Stimulated activated memory B cell treated with anti-CD40 and anti-IgM and Interleukin-4, amounts not matched to agents 10 μg/mL and 1 μg/mL and 100 μg/mL, for 72 hours (primary cell): ENCODE data around the gene RBM20.
"Not testable (repeated sequence)": the region's sequence is repeated elsewhere in the genome, so short reads cannot be mapped to it uniquely, and the experiment has no call there.

ENCODE experiments used
- ATAC-seq: fragments of 150-1000 bp; cut with Tn5 transposase; 2 replicates; pipeline ENCODE4 v1.10.0; 2021
- H3K27ac Mint-ChIP-seq: one replicate; pipeline ENCODE4 v1.8.0; 2022; ENCODE audit warnings: mild to moderate bottlenecking, mixed read lengths
- H3K27me3 Mint-ChIP-seq: one replicate; pipeline ENCODE4 v1.8.0; 2022; ENCODE audit warnings: mixed read lengths
- H3K36me3 Mint-ChIP-seq: one replicate; pipeline ENCODE4 v1.8.0; 2022; ENCODE audit warnings: mixed read lengths
- H3K4me1 Mint-ChIP-seq: one replicate; pipeline ENCODE4 v1.8.0; 2022; ENCODE audit warnings: mixed read lengths
- H3K4me3 Mint-ChIP-seq: one replicate; pipeline ENCODE4 v1.8.0; 2022; ENCODE audit warnings: mild to moderate bottlenecking, moderate library complexity, mixed read lengths
- H3K9me3 Mint-ChIP-seq: one replicate; pipeline ENCODE4 v1.8.0; 2022; ENCODE audit warnings: mixed read lengths

RBM20 gene

GRCh38 chr10:110651044-110651958 is 7.2 kb downstream of the RBM20 start:
- Mint-ChIP-seq H3K9me3 (no peaks in the 10 kb centered on the region), H3K27me3 (peaks cover 42% of the 10 kb centered on the region), H3K27ac (no peak overlapping the region), H3K4me3 (no peak overlapping the region), H3K4me1 (peaks cover 23% of the 10 kb centered on the region), H3K36me3 (no peaks in the 10 kb centered on the region)
- no peak for ATAC-seq

GRCh38 chr10:110652475-110653118 is 8.5 kb downstream of the RBM20 start:
- ATAC-seq, result no peak
- Mint-ChIP-seq H3K4me3 (no peak overlapping the region), H3K27me3 (peaks cover 55% of the 10 kb centered on the region), H3K4me1 (peaks cover 23% of the 10 kb centered on the region), H3K27ac (no peak overlapping the region), H3K9me3 (no peaks in the 10 kb centered on the region), H3K36me3 (no peaks in the 10 kb centered on the region)

GRCh38 chr10:110655320-110655719 is 11.2 kb downstream of the RBM20 start:
- H3K4me3 Mint-ChIP-seq, result no peak overlapping the region
- H3K4me1 Mint-ChIP-seq, result peaks cover 14% of the 10 kb centered on the region
- H3K27ac Mint-ChIP-seq, result no peak overlapping the region
- H3K9me3 Mint-ChIP-seq, result peaks cover 3% of the 10 kb centered on the region
- H3K36me3 Mint-ChIP-seq, result no peaks in the 10 kb centered on the region
- no peak for ATAC-seq
- H3K27me3 Mint-ChIP-seq, result peaks cover 49% of the 10 kb centered on the region

GRCh38 chr10:110656612-110657011 is 12.5 kb downstream of the RBM20 start:
- Mint-ChIP-seq H3K27ac (no peak overlapping the region), H3K36me3 (no peaks in the 10 kb centered on the region), H3K4me1 (peaks cover 8% of the 10 kb centered on the region), H3K9me3 (peaks cover 3% of the 10 kb centered on the region), H3K4me3 (no peak overlapping the region), H3K27me3 (peaks cover 57% of the 10 kb centered on the region)
- no peak for ATAC-seq

GRCh38 chr10:110657973-110658691 is 14.0 kb downstream of the RBM20 start:
- peaks cover 5% of the 10 kb centered on the region for H3K4me1 Mint-ChIP-seq

GRCh38 chr10:110659558-110659957 is 15.4 kb downstream of the RBM20 start:
- Mint-ChIP-seq H3K9me3 (peaks cover 3% of the 10 kb centered on the region), H3K4me1 (no peaks in the 10 kb centered on the region), H3K4me3 (no peak overlapping the region), H3K27me3 (peaks cover 47% of the 10 kb centered on the region), H3K27ac (no peak overlapping the region), H3K36me3 (no peaks in the 10 kb centered on the region)
- no peak for ATAC-seq

More at GRCh38 chr10:110657973-110658691, 14.0 kb downstream of the RBM20 start:
- peaks cover 55% of the 10 kb centered on the region for H3K27me3 Mint-ChIP-seq
- no peaks in the 10 kb centered on the region for H3K36me3 Mint-ChIP-seq
- peaks cover 3% of the 10 kb centered on the region for H3K9me3 Mint-ChIP-seq
- no peak overlapping the region for H3K4me3 Mint-ChIP-seq
- ATAC-seq, result no peak
- no peak overlapping the region for H3K27ac Mint-ChIP-seq

- H3K9me3 Mint-ChIP-seq, ATAC-seq, H3K27ac Mint-ChIP-seq, H3K4me3 Mint-ChIP-seq, H3K36me3 Mint-ChIP-seq, H3K4me1 Mint-ChIP-seq: not testable (repeated sequence)
- peaks cover 47% of the 10 kb centered on the region for H3K27me3 Mint-ChIP-seq
Measured at GRCh38 chr10:110660289-110660688, 16.2 kb downstream of the RBM20 start.

- Mint-ChIP-seq H3K27ac (no peak overlapping the region), H3K27me3 (peaks cover 42% of the 10 kb centered on the region), H3K9me3 (peaks cover 3% of the 10 kb centered on the region), H3K4me3 (no peak overlapping the region), H3K36me3 (no peaks in the 10 kb centered on the region), H3K4me1 (no peaks in the 10 kb centered on the region)
- no peak for ATAC-seq
Measured at GRCh38 chr10:110661292-110661691, 17.2 kb downstream of the RBM20 start.

- Mint-ChIP-seq H3K4me1 (no peaks in the 10 kb centered on the region), H3K9me3 (no peaks in the 10 kb centered on the region), H3K36me3 (no peaks in the 10 kb centered on the region), H3K27me3 (peaks cover 14% of the 10 kb centered on the region), H3K27ac (no peak overlapping the region), H3K4me3 (no peak overlapping the region)
- ATAC-seq, result no peak
Measured at GRCh38 chr10:110664483-110665420, 20.6 kb downstream of the RBM20 start.

- H3K36me3 Mint-ChIP-seq, H3K9me3 Mint-ChIP-seq, H3K4me1 Mint-ChIP-seq, ATAC-seq, H3K27ac Mint-ChIP-seq, H3K27me3 Mint-ChIP-seq, H3K4me3 Mint-ChIP-seq: not testable (repeated sequence)
Measured at GRCh38 chr10:110666259-110666658, 22.1 kb downstream of the RBM20 start.

GRCh38 chr10:110666673-110667072 is 22.5 kb downstream of the RBM20 start:
- Mint-ChIP-seq H3K27me3 (peaks cover 6% of the 10 kb centered on the region), H3K36me3 (no peaks in the 10 kb centered on the region), H3K4me3 (no peak overlapping the region), H3K9me3 (no peaks in the 10 kb centered on the region), H3K4me1 (no peaks in the 10 kb centered on the region), H3K27ac (no peak overlapping the region)
- ATAC-seq, result no peak

- ATAC-seq, result no peak
- no peaks in the 10 kb centered on the region for H3K36me3 Mint-ChIP-seq
- H3K9me3 Mint-ChIP-seq, result no peaks in the 10 kb centered on the region
- H3K27ac Mint-ChIP-seq, result no peak overlapping the region
- H3K4me1 Mint-ChIP-seq, result peaks cover 6% of the 10 kb centered on the region
- H3K4me3 Mint-ChIP-seq, result no peak overlapping the region
- peaks cover 4% of the 10 kb centered on the region for H3K27me3 Mint-ChIP-seq
Measured at GRCh38 chr10:110667620-110668343, 23.6 kb downstream of the RBM20 start.

GRCh38 chr10:110668443-110668842 is 24.3 kb downstream of the RBM20 start:
- ATAC-seq, result no peak
- Mint-ChIP-seq H3K27me3 (no peaks in the 10 kb centered on the region), H3K9me3 (no peaks in the 10 kb centered on the region), H3K4me3 (no peak overlapping the region), H3K36me3 (no peaks in the 10 kb centered on the region), H3K27ac (no peak overlapping the region), H3K4me1 (peaks cover 6% of the 10 kb centered on the region)

- no peaks in the 10 kb centered on the region for H3K9me3 Mint-ChIP-seq
- H3K36me3 Mint-ChIP-seq, result no peaks in the 10 kb centered on the region
- no peak overlapping the region for H3K4me3 Mint-ChIP-seq
- no peaks in the 10 kb centered on the region for H3K27me3 Mint-ChIP-seq
- no peak overlapping the region for H3K27ac Mint-ChIP-seq
- no peak for ATAC-seq
- peaks cover 6% of the 10 kb centered on the region for H3K4me1 Mint-ChIP-seq
Measured at GRCh38 chr10:110670335-110670734, 26.2 kb downstream of the RBM20 start.
